MCF 10A (cell line): ENCODE measurements around the gene OXLD1. TPM values are rescaled to one million over a fixed set of nuclear protein-coding genes. Genes with fewer than 3 reads are reported as not detected.

ENCODE experiments used
- BruUV-seq: library from RNA; stranded (reverse); fragments of 400-500 nt; replicated peaks from 2 replicates; lab custom pipeline; 2021; lab: Mats Ljungman, UMichigan
- CTCF ChIA-PET: fragments of 300-600 bp; sonication (Branson Sonifier 250); formaldehyde crosslinking; extraction: SDS; loops from one replicate; lab custom pipeline; 2021; ENCODE audit warnings: antibody characterized with exemption, inconsistent platforms; lab: Yijun Ruan, JAX
- POLR2A ChIA-PET: fragments of 300-600, 350-650 bp; sonication (Branson Sonifier 250); formaldehyde crosslinking; extraction: SDS; loops from one replicate; lab custom pipeline; 2020; ENCODE audit warnings: antibody characterized with exemption, inconsistent platforms; lab: Yijun Ruan, JAX
- DNase-seq: peaks from one replicate; pipeline ENCODE4 v3.0.0-alpha.2; 2018; ENCODE audit not compliant: unreplicated experiment
- H3K27ac Mint-ChIP-seq: one replicate; pipeline ENCODE4 v1.8.0; 2022; ENCODE audit warnings: mild to moderate bottlenecking, low read depth, mixed read lengths; ENCODE audit not compliant: unreplicated experiment
- H3K27me3 Mint-ChIP-seq: one replicate; pipeline ENCODE4 v1.8.0; 2022; ENCODE audit warnings: mixed read lengths; ENCODE audit not compliant: insufficient read depth, unreplicated experiment
- H3K36me3 Mint-ChIP-seq: one replicate; pipeline ENCODE4 v1.8.0; 2022; ENCODE audit warnings: mild to moderate bottlenecking, moderate library complexity, mixed read lengths; ENCODE audit not compliant: insufficient read depth, unreplicated experiment
- H3K4me1 Mint-ChIP-seq: one replicate; pipeline ENCODE4 v1.8.0; 2022; ENCODE audit warnings: mixed read lengths; ENCODE audit not compliant: insufficient read depth, unreplicated experiment
- H3K4me3 Mint-ChIP-seq: one replicate; pipeline ENCODE4 v1.8.0; 2022; ENCODE audit warnings: mild to moderate bottlenecking, moderate library complexity, mixed read lengths; ENCODE audit not compliant: unreplicated experiment
- H3K9me3 Mint-ChIP-seq: one replicate; pipeline ENCODE4 v1.8.0; 2022; ENCODE audit warnings: mixed read lengths; ENCODE audit not compliant: unreplicated experiment
- intact Hi-C: fragments of 100-400 bp; cut with micrococcal nuclease; formaldehyde crosslinking; loops from 2 replicates; pipeline ENCODE4 v1.14.1; 2022
- microRNA-seq: library from miRNA; unstranded; fragments of <30 nt; microRNA quantifications from one replicate; pipeline ENCODE4 v1.2.0, GENCODE V29; 2022
- total RNA-seq: library from RNA; stranded (reverse); gene quantifications from 2 replicates; pipeline ENCODE4 v1.2.3, GENCODE V29; 2022
- TF ChIP-seq, protein P1 (sequence below): fragments of 200-600 bp; IDR thresholded peaks from one replicate; pipeline ENCODE4 v1.8.0; 2022; ENCODE audit warnings: antibody characterized with exemption, mild to moderate bottlenecking; ENCODE audit not compliant: unreplicated experiment

Gene OXLD1
- total RNA-seq, 1 experiment from 2014 or later: 54.8 TPM

DNA sequence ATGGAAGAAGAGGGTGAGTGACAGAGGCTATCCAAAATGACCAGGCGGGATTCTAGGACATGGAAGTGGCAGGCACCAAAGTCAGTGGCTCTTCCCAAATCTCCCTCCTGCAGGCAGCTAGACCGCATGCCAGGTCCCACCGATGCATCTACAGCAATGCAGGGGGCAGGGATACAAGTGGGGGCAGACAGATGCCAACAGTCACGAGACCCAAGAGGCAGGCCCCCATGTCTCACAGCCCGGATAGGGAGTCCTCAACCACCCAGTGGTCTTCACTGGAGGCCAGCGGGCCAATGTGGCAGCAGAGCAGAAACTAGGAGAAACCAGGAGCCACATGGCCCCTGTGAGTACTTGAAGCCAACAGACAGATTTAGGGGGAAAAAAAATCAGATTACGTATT, 49.5 kb downstream of the OXLD1 start:
- no peaks in the 10 kb centered on the region for H3K4me1 Mint-ChIP-seq
- POLR2A ChIA-PET: no interaction called here
- no peak overlapping the region for H3K4me3 Mint-ChIP-seq
- no peaks in the 10 kb centered on the region for H3K9me3 Mint-ChIP-seq
- H3K36me3 Mint-ChIP-seq: peaks cover 81% of the 10 kb centered on the region
- H3K27me3 Mint-ChIP-seq: no peaks in the 10 kb centered on the region
- no peak overlapping the region for H3K27ac Mint-ChIP-seq
- no TSS peak for BruUV-seq
- TF ChIP-seq, protein P1, sequence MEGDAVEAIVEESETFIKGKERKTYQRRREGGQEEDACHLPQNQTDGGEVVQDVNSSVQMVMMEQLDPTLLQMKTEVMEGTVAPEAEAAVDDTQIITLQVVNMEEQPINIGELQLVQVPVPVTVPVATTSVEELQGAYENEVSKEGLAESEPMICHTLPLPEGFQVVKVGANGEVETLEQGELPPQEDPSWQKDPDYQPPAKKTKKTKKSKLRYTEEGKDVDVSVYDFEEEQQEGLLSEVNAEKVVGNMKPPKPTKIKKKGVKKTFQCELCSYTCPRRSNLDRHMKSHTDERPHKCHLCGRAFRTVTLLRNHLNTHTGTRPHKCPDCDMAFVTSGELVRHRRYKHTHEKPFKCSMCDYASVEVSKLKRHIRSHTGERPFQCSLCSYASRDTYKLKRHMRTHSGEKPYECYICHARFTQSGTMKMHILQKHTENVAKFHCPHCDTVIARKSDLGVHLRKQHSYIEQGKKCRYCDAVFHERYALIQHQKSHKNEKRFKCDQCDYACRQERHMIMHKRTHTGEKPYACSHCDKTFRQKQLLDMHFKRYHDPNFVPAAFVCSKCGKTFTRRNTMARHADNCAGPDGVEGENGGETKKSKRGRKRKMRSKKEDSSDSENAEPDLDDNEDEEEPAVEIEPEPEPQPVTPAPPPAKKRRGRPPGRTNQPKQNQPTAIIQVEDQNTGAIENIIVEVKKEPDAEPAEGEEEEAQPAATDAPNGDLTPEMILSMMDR: no peak
- CTCF ChIA-PET: no interaction called here
- intact Hi-C loops: no loop called here
- DNase-seq: no peak

DNA sequence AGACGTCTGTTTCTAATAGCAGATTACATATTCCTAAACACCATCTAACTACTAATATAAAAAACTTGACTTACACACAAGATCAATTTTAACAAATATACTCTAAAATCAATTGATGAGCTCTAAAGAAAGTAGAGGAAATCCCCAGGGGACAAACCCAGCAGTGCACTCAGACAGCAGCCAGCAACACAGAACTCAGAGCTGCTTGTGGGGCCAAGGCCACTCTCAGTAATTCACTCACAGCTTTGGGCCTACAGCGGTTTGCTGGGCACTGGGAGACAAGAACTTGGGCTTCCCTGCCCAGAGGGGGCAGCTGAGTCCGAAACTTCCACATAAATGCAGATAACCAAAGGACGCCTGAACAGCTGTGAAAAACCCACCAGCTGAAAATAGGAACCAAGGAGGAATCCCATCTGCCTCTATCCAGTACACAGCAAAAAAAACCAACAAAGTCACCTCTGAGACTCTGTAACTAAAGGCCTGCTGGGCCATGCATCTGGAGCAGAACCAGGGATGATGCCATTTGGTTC, 50.9 kb downstream of the OXLD1 start:
- DNase-seq: no peak
- ChIA-PET POLR2A (interaction anchor here (0.6 kb wide), 1 partner anchor 89 kb away, joined by 3 read pairs; no protein-coding TSS in a partner anchor), CTCF (no interaction called here)
- TF ChIP-seq, protein P1: no peak
- no TSS peak for BruUV-seq
- no peak overlapping the region for H3K4me3 Mint-ChIP-seq
- H3K27me3 Mint-ChIP-seq: no peaks in the 10 kb centered on the region
- no peaks in the 10 kb centered on the region for H3K4me1 Mint-ChIP-seq
- intact Hi-C loops: no loop called here
- no peak overlapping the region for H3K27ac Mint-ChIP-seq
- peaks cover 76% of the 10 kb centered on the region for H3K36me3 Mint-ChIP-seq
- H3K9me3 Mint-ChIP-seq: no peaks in the 10 kb centered on the region

Small RNA genes within 50 kb of the gene (microRNA-seq; reads per million reads assigned to microRNA genes)
- 1.2 reads per million for gene MIR6786

Other genes starting within 250 kb of the OXLD1 start
- 1,056 and 1,461 TPM in 2 replicates for gene ACTG1, start 153.8 kb downstream of the OXLD1 start, total RNA-seq
- gene FSCN2, start 138.2 kb downstream of the OXLD1 start, total RNA-seq: 0.37 TPM in 1 of 2 replicates, not detected in the other
- 23.4 and 32.5 TPM in 2 replicates for gene FAAP100, start 114.3 kb downstream of the OXLD1 start, total RNA-seq
- 83.9 and 95.1 TPM in 2 replicates for gene NPLOC4, start 29.5 kb downstream of the OXLD1 start, total RNA-seq
- 1.8 and 2.1 TPM in 2 replicates for gene TSPAN10, start 29.4 kb downstream of the OXLD1 start, total RNA-seq
- gene PDE6G, start 10.1 kb downstream of the OXLD1 start, total RNA-seq: not detected in 2 replicates
- gene CCDC137, start 132 bp upstream of the OXLD1 start, total RNA-seq: 23.9 and 27.1 TPM in 2 replicates
- 34.8 and 38.6 TPM in 2 replicates for gene ARL16, start 17.2 kb upstream of the OXLD1 start, total RNA-seq
- gene HGS, start 17.4 kb upstream of the OXLD1 start, total RNA-seq: 160 and 178 TPM in 2 replicates
- gene MRPL12, start 36.8 kb upstream of the OXLD1 start, total RNA-seq: 82.6 and 143 TPM in 2 replicates
- gene SLC25A10, start 45.7 kb upstream of the OXLD1 start, total RNA-seq: 5.1 and 9.5 TPM in 2 replicates
- gene GCGR, start 137.5 kb upstream of the OXLD1 start, total RNA-seq: not detected in 2 replicates
- 35.6 and 39.2 TPM in 2 replicates for gene MCRIP1, start 166.7 kb upstream of the OXLD1 start, total RNA-seq
- 0.29 TPM in 1 of 2 replicates, not detected in the other for gene PPP1R27, start 168.4 kb upstream of the OXLD1 start, total RNA-seq
- 894 and 1,111 TPM in 2 replicates for gene P4HB, start 193.9 kb upstream of the OXLD1 start, total RNA-seq
- gene ARHGDIA, start 204.7 kb upstream of the OXLD1 start, total RNA-seq: 271 and 324 TPM in 2 replicates
- 114 and 115 TPM in 2 replicates for gene ALYREF, start 225.0 kb upstream of the OXLD1 start, total RNA-seq
- 144 and 151 TPM in 2 replicates for gene ANAPC11, start 225.1 kb upstream of the OXLD1 start, total RNA-seq
- 0.28 TPM in 1 of 2 replicates, not detected in the other for gene NPB, start 235.6 kb upstream of the OXLD1 start, total RNA-seq
- 26.5 and 26.8 TPM in 2 replicates for gene PCYT2, start 244.8 kb upstream of the OXLD1 start, total RNA-seq